Measurements from ENCODE around the gene KIAA0586.
A peak's percentile ranks its signal among the peaks of the same experiment; 100 is the strongest.
"Not testable (repeated sequence)": the region's sequence is repeated elsewhere in the genome, so short reads cannot be mapped to it uniquely, and the experiment has no call there.

KIAA0586 gene

DNA sequence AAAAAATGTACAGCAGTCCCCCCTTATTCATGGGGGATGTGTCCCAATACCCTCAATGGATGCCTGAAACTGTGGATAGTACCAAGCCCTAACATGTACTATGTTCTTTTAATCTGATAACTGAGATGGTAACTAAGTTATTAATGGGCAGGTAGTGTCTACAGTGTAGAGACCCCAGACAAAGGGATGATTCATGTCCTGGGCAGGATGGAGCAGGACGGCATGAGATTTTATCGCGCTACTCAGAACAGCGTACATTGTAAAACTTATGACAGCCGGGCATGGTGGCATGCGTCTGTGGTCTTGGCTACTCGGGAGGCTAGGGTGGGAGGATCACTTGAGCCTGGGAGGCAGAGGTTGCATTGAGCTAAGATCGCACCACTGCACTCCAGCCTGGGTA, 37.1 kb downstream of the KIAA0586 start:
- ATAC-seq (no peak), DNase-seq (no peak)

DNA sequence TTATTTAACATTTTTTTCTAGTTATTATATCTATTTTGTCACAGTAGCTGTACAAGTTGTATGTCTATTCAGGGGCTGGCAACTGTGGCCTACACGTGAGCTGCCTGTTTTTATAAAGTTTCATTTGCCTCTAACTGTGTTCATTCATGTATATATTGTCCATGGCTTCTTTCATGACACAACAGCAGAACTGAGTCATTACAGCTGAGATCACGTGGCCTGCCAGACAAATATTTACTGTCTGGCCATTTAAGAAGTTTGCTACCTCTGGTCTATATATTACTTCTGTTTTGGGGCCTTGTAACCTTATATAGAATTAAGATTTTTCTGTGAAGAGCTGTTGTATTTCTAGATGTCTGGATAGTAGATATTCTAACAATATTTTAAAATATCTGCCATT, 37.9 kb downstream of the KIAA0586 start:
- DNase-seq: no peak
- ATAC-seq: no peak

DNA sequence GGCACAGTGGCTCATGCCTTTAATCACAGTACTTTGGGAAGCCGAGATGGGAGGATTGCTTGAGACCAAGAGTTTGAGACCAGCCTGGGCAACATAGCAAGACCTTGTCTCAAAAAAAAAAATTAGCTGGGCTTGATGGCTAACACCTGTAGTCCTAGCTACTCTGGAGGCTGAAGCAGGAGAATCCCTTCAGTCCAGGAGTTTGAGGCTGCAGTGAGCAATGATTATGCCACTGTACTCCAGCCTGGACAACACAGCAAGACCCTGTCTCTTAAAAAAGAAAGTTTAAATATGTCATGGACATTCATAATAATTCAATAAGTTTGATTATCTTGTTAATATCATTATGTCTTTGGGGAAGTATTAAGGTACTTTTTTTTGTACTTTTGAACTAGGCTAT, 38.9 kb downstream of the KIAA0586 start:
- no peak for ATAC-seq
- no peak for DNase-seq

DNA sequence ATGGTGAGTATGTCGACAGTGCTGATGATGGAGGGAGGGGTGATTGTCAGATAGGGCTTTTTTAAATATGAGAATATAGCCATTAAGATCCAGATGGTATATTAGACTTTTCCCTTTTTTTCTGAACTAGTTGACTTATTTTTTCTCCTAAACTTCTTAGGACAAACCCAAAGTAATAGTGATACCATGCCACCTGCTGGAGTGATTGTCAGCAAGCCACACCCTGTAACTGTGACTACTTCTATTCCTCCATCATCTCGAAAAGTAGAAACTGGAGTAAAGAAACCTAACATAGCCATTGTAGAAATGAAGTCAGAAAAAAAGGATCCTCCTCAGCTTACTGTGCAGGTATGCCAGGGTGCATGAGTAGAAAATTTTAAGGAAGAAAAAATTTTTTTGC, 40.1 kb downstream of the KIAA0586 start:
- DNase-seq (no peak), ATAC-seq (no peak)

DNA sequence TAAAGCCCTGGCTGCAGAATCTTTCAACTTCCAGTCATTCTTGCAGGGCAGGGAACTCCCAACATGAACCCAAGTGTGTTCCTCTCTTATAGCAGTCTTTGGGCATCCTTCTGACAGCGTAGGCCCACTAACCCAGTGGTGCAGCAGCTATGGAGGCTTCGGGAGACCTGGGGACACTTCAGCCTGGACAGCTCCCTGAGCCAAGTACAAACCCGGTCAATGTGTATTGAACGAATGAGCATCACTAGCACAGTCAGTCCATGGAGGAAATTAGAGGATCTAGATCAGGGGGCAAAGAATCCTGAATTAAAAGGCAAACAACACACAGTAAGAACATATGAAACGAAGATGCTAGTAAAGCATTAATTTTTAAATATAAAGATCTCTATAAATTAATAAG, 41.8 kb downstream of the KIAA0586 start:
- no peak for DNase-seq
- no peak for ATAC-seq

DNA sequence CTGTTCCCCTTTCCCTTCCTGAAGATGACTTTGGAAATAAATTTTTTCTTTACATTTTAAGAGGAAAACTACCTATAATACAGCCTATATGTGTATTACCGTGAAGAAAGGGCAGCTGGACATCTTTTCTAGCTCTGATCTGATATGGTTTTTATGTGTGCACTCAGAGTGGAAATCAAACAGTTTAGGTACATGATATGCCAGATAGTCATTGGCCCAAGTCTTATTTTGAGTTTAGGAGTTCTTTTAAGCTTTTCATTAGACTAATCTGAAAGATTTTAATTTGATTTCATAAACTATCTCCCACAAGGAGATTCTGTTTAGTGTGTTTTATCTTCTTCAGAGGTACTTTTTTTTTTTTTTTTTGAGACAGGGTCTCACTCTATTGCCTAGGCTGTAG, 48.8 kb downstream of the KIAA0586 start:
- no peak for ATAC-seq
- no peak for DNase-seq

DNA sequence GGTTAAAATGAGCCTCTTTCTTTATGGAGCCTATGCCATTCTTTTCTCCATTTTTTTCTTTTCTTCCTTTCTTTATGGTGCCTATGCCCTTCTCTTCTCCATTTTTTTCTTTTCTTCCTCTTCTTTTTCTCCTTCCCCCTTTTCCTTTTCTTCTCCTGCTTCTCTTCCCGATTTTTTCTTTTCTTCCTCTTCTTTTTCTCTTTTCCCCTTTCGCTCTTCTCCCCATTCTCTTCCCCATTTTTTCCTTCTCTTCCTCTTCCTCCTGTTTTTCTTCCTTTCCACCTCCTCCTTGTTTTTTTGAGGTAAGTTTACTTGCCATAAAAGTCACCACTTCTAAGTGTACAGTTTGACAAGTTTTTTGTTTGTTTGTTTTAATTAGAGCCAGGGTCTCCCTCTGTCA, 50.1 kb downstream of the KIAA0586 start:
- no peak for ATAC-seq
- DNase-seq: no peak

DNA sequence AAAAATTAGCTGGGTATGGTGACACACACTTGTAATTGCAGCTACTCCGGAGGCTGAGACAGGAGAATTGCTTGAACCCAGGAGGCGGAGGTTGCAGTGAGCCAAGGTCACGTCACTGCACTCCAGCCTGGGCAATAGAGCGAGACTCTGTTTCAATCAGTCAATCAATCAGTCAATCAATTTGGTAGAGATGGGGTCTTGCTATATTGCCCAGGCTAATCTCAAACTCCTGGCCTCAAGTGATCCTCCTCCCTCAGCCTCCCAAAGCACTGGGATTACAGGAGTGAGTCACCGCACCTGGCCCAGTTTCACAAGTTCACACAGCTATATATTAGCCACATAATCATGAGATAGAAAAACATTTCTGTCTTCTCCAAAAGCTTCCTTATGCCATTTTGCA, 50.8 kb downstream of the KIAA0586 start:
- DNase-seq, ATAC-seq: not testable (repeated sequence)

DNA sequence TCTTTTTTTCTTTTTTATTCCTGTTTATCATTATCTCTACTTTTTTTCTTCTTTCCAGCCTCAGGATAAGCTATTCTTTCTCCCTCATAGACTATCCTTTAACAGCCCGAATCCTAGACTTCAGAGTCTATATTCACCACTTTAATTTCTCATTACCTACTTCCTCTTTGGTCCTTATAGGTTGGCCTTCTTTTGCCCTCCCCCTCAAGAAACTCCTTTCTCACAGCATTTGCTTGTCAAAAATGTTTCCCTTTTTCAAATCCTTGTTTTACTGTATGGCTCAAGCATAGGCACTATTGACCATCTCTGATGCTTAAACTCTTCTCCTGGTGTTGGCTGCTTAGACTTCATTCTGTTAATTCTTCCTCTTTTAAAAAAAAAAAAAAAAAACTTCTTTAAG, 52.5 kb downstream of the KIAA0586 start:
- ATAC-seq (no peak), DNase-seq (no peak)

DNA sequence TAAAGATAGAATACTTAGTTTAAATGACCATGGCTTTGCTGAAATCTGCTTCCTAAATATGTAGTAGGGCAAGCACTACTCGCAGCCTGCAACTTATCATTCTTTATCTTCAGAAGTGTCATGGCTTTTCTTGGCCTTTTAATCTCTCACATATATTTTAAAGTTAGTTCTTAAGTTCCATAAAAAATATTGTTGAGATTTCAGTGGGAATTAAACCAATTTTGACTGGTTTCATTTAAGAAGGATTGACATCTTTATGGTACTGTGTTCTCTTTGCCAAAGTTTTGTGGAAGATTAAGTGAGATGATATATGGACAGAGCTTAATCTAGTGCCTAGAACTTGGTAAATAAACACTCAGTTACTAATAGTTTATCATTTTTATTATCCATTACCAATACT, 56.7 kb downstream of the KIAA0586 start:
- ATAC-seq (no peak), DNase-seq (no peak)

DNA sequence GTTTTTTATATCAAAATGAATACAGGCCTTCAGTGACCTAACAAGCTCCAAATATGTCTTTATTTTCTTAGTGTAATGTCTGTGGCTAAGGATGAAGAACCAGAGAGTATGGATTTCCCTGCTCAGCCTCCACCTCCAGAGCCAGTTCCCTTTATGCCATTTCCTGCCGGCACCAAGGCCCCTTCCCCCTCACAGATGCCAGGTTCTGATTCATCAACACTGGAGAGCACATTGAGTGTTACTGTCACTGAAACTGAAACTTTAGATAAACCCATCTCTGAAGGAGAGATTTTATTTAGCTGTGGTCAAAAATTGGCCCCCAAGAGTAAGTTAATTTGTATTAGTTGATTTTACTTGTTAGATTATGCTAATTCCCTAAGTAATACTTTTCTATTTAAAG, 61.0 kb downstream of the KIAA0586 start:
- DNase-seq (no peak), ATAC-seq (peak; percentile 59)

DNA sequence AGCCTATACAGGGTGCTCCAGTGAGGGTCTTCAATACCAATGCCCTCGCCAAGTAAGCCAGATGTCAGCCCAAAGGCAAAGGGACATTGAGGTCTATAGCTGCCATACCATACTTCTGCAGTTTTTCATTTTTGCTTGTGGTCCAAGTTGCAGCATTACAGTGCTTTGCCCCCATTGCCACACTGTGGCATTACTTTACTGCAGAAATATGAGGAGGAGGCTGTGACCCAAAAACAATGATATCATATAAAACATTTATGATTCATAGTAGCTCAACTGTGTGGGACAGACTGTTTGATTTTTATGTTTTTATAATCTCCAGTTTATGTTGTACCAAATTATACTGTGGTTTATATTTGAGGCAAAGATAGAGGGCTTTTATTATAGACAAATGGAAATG, 64.1 kb downstream of the KIAA0586 start:
- ATAC-seq (no peak), DNase-seq (no peak)

DNA sequence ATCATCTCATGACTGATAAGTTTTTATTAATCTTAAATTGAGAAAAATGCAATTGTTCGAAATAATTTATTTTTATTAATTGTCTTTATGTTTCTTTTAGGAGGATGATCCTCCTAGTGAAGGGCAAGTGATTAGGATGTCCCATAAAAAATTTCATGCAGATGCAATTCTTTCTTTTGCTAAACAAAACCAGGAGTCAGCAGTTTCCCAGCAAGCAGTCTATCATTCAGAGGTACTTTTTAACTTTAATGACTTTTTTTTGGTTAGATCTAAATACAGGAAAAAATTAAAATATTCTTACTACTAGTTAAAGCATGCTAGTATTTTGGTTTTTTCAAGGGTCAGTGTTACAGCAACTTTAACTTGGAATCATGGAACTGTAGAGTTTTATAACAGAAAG, 64.5 kb downstream of the KIAA0586 start:
- DNase-seq (no peak), ATAC-seq (no peak)

DNA sequence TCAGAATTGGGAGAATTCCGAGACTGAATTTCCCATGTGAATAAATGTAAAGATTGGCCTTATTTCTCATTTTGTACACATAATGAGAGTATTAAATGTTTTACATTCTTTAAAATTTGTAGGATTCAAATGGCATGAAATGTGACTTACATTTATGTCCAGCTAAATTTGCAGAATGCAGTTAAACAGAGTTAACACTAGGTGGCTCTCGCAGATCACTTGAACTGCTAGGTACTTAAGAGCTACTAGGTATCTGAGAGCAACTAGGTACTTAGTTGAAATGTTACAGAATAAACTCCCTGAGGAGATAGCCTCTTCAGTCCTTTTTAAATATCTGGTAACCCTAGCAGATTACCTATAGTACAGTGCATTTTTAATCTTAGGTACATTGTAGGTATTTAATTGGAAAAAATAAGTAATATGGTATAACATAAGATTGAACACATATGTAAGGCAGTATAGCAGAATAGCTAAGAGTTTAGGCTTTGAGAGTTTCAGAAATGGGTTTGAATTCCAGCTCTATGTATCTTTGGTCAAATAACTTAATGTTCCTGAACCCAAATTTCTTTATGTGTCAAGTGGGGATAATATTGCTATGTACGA, 73.8 kb downstream of the KIAA0586 start:
- ATAC-seq: peak; percentile 32
- no peak for DNase-seq

DNA sequence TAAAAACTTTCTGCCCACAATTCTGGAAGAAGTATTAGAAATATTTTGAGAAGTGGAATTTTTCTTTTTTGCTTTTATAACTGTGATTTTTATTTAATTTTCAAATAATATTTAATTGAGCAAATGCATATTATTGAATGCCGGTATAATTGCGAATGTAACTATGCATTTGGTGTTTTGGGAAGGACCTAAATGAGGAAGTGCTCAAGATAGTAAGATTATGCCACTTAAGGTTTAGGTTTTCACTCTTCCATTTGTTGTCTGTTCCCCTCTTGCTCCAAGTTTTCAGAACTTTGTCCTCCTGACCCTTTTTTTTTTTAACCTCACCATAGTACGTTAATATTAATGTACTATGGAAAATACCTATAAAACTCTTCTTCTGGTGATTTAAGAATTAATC, 85.8 kb downstream of the KIAA0586 start:
- ATAC-seq (no peak), DNase-seq (no peak)

DNA sequence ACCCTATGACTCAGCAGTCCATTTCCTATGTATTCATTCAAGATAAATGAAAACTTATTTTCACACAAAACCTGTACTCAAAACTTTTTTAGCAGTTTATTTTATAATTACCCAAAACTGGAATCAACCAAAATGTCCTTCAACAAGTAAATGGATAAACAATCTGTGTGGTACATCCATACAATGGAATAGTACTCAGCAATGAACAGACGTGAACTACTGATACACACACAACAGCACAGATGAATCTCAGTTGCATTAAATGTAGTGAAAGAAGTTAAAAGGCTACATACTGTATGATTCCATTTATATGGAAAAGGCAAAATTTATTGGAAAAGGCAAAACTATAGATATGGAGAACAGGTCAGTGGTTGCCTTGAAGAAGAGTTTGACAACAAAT, 90.1 kb downstream of the KIAA0586 start:
- DNase-seq (no peak), ATAC-seq (no peak)

DNA sequence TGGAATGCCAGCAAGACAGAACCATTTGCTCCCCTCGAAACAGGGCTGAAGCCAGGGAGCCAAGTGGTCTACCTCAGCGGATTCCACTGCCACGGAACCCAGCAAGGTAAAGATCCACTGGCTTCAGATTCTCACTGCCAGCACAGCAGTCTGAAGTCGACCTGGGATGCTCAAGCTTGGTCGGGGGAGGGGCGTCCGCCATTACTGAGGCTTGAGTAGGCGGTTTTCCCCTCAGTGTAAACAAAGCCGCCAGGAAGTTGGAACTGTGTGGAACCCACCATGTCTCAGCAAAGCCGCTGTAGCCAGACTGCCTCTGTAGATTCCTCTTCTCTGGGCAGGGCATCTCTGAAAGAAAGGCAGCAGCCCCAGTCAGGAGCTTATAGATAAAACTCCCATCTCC, 98.2 kb downstream of the KIAA0586 start:
- not testable (repeated sequence) for DNase-seq, ATAC-seq

DNA sequence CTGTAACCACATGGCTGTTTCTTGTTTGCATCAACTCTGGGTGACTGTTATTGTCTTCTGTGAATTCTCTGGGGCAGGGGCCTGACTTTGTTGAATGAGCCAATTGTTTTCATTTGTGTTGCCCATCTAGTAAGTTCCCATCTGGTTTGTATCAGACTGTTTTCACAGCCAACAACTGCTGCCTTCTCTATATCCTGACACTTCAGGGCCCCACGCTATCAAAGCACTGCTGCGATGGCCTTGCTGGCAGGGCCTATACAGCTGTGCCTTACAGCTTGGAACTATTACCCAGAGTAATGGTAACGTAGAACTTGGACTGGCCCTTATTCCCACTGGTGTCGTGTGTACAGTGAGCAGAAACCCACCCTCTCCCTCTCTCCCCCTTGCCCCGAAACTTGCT, 105.9 kb downstream of the KIAA0586 start:
- DNase-seq (no peak), ATAC-seq (no peak)

DNA sequence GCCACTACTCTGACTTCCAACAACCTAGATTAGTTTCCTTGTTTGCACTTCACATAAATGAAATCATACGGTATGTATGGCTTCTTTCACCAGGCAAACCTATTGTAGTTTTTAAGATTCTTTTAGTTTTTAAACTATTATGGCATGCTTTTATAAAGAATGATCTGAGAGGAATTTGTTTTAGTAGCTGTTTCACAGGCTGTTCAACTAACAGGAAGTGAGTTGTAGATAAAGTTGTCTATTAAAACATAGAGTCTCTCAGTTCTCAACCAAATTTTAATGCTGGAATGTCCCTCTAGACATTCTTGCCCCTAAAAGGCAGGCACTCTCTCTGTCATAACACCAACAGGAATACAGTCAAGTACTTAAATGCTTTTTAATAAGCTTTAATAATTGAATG, 107.5 kb downstream of the KIAA0586 start:
- no peak for DNase-seq

DNA sequence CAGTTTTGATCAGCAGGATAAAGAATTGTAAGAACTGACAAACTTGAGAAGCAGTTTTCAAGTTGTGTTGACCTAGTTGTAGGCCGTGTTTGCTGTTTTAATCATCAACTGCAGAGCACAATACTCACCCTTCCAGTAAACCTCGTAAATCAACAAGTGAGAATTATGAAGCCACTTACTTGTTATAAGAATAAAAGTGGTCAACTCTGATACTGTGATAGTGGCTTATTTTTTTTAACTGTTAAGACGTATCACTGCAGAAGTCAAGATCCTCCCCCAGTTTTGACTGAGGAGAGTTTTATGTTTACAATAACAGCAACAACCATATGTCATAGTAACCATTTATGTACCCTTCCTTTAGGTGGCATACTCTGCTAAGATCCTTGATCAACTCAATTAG, 109.5 kb downstream of the KIAA0586 start:
- DNase-seq (no peak), ATAC-seq (no peak)

More for the DNA sequence above, 107.5 kb downstream of the KIAA0586 start:
- ATAC-seq: no peak

DNA sequence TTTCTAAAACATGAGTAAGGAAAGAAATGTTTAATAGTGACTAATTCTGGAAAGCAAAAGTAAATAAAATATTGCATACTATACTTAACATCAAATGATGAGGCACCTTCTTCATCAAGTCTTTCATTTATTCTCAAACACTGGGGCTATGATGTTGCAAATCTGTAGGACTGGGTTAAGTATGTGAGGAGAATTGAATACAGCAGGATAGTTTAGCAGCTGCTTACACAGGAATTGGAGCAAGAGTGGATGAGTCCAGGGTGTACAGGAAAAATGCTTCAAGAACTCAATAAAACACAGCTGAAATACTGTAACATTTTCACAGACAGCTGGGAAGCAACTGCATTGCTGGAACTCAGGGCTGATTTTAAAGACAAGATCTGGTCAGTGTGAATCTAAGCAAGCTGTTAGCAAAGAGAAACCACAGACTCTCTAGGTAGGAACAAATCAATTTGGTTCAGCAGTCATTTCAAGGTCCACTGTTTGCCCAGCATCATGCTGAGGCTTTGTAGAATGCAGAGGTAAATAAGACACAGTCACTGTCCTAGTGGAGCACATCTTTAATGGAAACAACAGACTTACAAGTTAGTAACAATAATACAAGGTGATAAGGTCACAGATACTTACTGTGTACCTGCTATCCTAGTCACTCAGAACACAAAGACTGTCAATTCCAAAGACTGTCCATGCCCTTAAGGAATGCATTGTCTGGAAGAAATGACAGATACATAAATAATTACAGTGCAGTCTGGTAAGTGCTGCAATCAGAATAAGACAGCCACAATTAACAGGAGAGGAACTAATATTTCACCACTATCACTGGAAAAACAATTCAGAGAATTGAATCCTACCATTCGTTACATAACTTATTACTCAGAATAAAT, 113.5 kb downstream of the KIAA0586 start:
- ATAC-seq (no peak), DNase-seq (no peak)

DNA sequence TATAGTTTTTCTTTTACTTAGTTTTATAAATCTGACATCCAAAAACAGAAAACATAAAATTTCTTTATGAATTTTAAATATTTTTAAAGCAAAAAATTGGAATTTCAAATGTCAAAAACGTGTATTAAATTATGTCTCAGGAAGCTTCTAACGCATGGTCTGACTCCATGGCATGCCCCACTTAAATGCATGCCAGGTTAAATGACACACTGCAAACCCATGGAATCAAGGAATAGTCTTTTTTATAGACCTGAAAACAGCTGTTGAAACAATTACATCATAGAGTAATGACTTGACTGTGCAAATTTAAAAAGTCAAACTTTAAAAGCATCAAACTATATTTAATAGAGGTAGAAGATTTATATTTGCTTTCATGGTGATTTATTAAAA, 114.1 kb downstream of the KIAA0586 start:
- DNase-seq (no peak), ATAC-seq (no peak)

DNA sequence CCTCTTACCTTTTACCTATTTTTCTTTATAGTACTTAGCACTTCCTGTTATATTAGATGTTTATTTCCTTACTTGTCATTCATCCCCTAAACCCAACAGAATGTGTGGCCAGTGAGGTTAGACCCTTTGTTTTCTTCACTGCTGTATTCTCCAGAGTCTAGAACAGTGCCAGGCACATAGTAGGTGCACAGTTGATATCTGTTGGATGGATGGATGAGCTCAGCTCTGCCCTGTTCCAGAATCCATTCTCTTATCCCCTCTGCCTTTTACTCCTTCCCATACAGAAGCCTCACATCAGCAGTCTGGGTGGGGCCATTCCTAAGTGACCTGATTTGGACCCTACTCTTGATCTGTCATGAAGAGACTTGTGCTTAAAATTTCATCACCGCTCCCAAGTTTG, 115.7 kb downstream of the KIAA0586 start:
- no peak for DNase-seq
- ATAC-seq: no peak

DNA sequence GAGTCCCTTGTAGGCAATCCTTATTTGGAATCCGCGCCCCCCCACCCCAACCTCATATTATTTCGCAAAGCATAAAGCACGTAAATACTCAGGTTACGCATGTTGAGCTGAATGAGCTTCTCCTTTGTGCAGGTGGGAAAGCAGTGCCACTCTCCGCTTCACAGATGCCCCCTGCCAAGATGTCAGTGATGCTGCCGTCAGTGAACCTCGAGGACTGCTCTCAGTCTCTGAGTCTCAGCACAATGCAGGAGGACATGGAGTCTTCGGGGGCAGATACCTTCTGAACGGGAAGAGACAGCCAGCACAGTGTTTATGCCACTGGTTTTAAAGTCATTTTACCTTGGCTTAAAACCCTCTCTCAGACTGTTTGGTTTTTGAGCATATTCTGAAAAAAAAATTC, 120.1 kb downstream of the KIAA0586 start:
- no peak for ATAC-seq

More for the DNA sequence above, 120.1 kb downstream of the KIAA0586 start:
- no peak for DNase-seq

Measured in stimulated activated naive CD8-positive, alpha-beta T cell treated with anti-CD3 and anti-CD28 coated beads, Interleukin-15, Interleukin-2, amounts not matched to agents 100 U/mL and 50 U/mL, for 24 hours (primary cell).